Kidney (tissue), 14 donors: Measurements from ENCODE around the gene C4A. TPM values are rescaled to one million over a fixed set of nuclear protein-coding genes. Genes with fewer than 3 reads are reported as not detected.
A peak's percentile ranks its signal among the peaks of the same experiment; 100 is the strongest.

Experiments
- DNase-seq, 5 donors: peaks; one replicate each; pipeline ENCODE4 v3.0.0-alpha.2; 2013 to 2020
- FAIRE-seq: peaks from 2 replicates; lab custom pipeline; 2012; peaks lifted over from hg19 to GRCh38; lab: Jason Lieb, UNC
- H3K27ac ChIP-seq, 2 donors: one replicate each; pipeline ENCODE4 v1.7.0; 2013; ENCODE audit warnings: low read depth in 2 of 2, low read length in 2 of 2, inconsistent platforms in 1 of 2
- H3K27me3 ChIP-seq: one replicate; pipeline ENCODE4 v1.7.1; 2013; ENCODE audit warnings: low read length, inconsistent platforms; ENCODE audit not compliant: control insufficient read depth, insufficient read depth
- H3K36me3 ChIP-seq, 3 donors: one replicate each; pipeline versions ENCODE4 v1.7.0 to v1.7.1; 2013; ENCODE audit warnings: low read length in 3 of 3, control low read depth in 1 of 3, inconsistent platforms in 1 of 3; ENCODE audit not compliant: insufficient read depth in 3 of 3, control insufficient read depth in 2 of 3
- H3K4me1 ChIP-seq, 3 donors: one replicate each; pipeline versions ENCODE4 v1.7.0 to v1.7.1; 2013; ENCODE audit warnings: low read length in 3 of 3, inconsistent platforms in 1 of 3, low read depth in 1 of 3; ENCODE audit not compliant: control insufficient read depth in 2 of 3, insufficient read depth in 2 of 3
- H3K4me3 ChIP-seq, 3 donors: one replicate each; pipeline versions ENCODE4 v1.7.0 to v1.8.1; 2013; ENCODE audit warnings: low read length in 3 of 3, control low read depth in 1 of 3, inconsistent platforms in 1 of 3
- H3K9ac ChIP-seq, 3 donors: one replicate each; pipeline versions ENCODE4 v1.7.0 to v1.7.1; 2013; ENCODE audit warnings: low read length in 3 of 3, control low read depth in 1 of 3, inconsistent platforms in 1 of 3
- H3K9me3 ChIP-seq, 3 donors: one replicate each; pipeline versions ENCODE4 v1.7.0 to v1.7.1; 2013; ENCODE audit warnings: low read length in 3 of 3, control low read depth in 1 of 3, inconsistent platforms in 1 of 3; ENCODE audit not compliant: control insufficient read depth in 2 of 3, insufficient read depth in 1 of 3
- CTCF ChIP-seq: IDR thresholded peaks from 3 replicates; pipeline ENCODE4 v1.5.1; 2012; ENCODE audit warnings: mild to moderate bottlenecking, moderate library complexity, borderline replicate concordance; ENCODE audit not compliant: insufficient read depth; ENCODE audit errors: extremely low read depth
- intact Hi-C: fragments of 100-400 bp; cut with DNase I; formaldehyde crosslinking; loops from one replicate; pipeline ENCODE4 v1.11.1; 2022
- polyA plus RNA-seq: library from polyadenylated mRNA; stranded (reverse); fragments of 350-450 nt; fragmentation: Illumina TruSeq; extraction: RNeasy Lipid Tissue Mini Kit (QIAGEN cat#74804); gene quantifications from one replicate; pipeline ENCODE4 v1.2.3, GENCODE V29; 2014; ENCODE audit warnings: low read depth, low replicate concordance; ENCODE audit not compliant: insufficient read depth
- total RNA-seq: library from RNA; stranded (reverse); fragmentation: NEBNext Ultra II Directional; extraction: Animal tissue kit (Norgen Biotek cat#: 25700); gene quantifications from one replicate; pipeline ENCODE4 v1.2.1, GENCODE V29; 2021
- donor health status: control.
- donor health status: control.
- donor health status: control.
- donor health status: control.
- donor health status: control.
- donor health status: DM: yes; HTN: yes; CAD: no.
- donor health status: Normal renal cell carcinoma (clear cell type).

Gene C4A
- total and polyA plus RNA-seq, 2 donors from 2014 or later = 250 to 521 TPM

- Histone ChIP-seq H3K4me3 (no peak overlapping the region), H3K9ac (no peak overlapping the region), H3K4me1 (peaks cover 0 to 6% (median 0%) of the 10 kb centered on the region in 3 donors), H3K36me3 (peaks cover 4 to 26% (median 23%) of the 10 kb centered on the region in 3 donors), H3K27ac (no peak overlapping the region), H3K27me3 (no peaks in the 10 kb centered on the region), H3K9me3 (no peaks in the 10 kb centered on the region)
- DNase-seq = no peak
- no peak for TF ChIP-seq CTCF
- intact Hi-C loops = no loop called here
- FAIRE-seq = no peak
These were observed 31.8 kb upstream of the C4A start for GRCh38 chr6:31949926-31950548.

GRCh38 chr6:31952140-31952805, 29.6 kb upstream of the C4A start:
- H3K27me3 ChIP-seq = no peaks in the 10 kb centered on the region
- FAIRE-seq (no peak), DNase-seq (peak in 4 of 5 donors; percentile 60 to 82 (median 72))
- H3K4me3 ChIP-seq = no peak overlapping the region
- no peaks in the 10 kb centered on the region for H3K4me1 ChIP-seq
- no peaks in the 10 kb centered on the region for H3K9me3 ChIP-seq
- intact Hi-C loops = no loop called here
- H3K36me3 ChIP-seq = peaks cover 9 to 35% (median 34%) of the 10 kb centered on the region in 3 donors
- peak; percentile 74 for TF ChIP-seq CTCF
- H3K9ac ChIP-seq = no peak overlapping the region
- H3K27ac ChIP-seq = no peak overlapping the region

- Histone ChIP-seq H3K9ac (no peak overlapping the region), H3K27me3 (no peaks in the 10 kb centered on the region), H3K9me3 (no peaks in the 10 kb centered on the region), H3K36me3 (peaks cover 9 to 35% (median 34%) of the 10 kb centered on the region in 3 donors), H3K27ac (no peak overlapping the region), H3K4me1 (peaks cover 0 to 3% (median 2%) of the 10 kb centered on the region in 3 donors), H3K4me3 (no peak overlapping the region)
- FAIRE-seq (no peak), DNase-seq (peak in 1 of 5 donors; percentile 38)
- TF ChIP-seq CTCF = no peak
- intact Hi-C loops = no loop called here
These were observed 29.0 kb upstream of the C4A start for GRCh38 chr6:31952890-31953289.
